Effector CD4-positive, alpha-beta T cell (primary cell): ENCODE results near the gene DDA1.
"Not testable (repeated sequence)": the region's sequence is repeated elsewhere in the genome, so short reads cannot be mapped to it uniquely, and the experiment has no call there.

Experiments used
- DNase-seq: peaks from one replicate; pipeline ENCODE4 v3.0.0-alpha.2; 2020

DDA1 gene

DNA sequence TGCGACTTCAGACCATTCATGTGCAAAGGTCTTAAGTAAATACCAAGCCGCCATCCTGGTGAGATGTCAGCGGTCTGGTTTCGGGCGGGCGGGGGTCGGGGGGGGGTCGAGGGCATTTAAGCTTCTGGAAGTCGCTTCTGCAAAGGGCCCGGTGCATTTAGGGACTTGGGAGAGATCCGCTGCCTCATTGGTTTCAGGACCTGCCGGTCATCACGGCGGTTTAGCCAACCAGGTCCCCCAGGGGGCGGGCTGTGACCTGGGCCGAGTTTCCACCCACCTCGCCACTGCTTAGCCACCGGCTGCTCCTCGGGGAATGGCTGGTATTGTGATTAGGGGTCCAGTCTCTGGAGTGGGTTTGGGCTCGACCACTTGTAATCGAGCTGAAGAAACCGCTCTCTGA, 19.9 kb upstream of the DDA1 start:
- DNase-seq: no peak

DNA sequence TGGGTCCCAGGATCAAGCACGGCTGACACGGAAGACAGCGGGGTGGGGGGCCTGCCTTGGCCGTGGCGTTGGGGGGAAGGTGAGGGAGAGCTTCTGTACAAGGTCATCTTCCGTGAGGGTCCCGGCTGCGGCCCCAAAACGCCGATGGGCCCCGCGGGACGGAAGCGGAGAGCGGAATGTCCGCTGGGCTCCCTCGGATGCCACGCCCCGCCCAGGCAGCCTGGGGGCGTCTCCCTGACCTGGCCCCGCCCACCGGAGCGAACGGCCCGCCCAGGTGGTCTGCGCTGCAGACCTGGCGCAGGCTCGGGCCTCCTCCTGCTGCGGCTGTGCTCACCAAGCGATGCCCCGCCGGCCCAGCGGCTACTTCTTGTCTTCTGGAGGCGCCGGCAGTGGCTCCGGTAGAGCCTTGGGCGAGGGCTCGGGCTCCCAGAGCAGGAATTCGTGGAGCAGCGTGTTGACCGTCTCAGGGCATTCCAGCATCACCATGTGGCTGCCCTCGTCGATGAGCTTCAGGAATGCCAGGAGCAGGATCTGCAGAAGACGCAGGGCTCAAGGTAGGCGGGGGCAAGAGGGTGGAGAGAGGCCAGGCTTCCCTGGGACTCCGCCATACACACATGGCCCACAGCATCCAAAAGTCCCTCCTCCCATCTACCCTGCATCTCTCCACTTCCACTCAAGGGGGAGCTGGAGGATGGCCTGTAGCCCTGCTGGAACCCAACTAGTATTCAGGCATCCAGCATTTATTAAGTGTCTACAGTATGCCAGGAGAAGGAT, 16.9 kb upstream of the DDA1 start:
- DNase-seq: peak; percentile 72

DNA sequence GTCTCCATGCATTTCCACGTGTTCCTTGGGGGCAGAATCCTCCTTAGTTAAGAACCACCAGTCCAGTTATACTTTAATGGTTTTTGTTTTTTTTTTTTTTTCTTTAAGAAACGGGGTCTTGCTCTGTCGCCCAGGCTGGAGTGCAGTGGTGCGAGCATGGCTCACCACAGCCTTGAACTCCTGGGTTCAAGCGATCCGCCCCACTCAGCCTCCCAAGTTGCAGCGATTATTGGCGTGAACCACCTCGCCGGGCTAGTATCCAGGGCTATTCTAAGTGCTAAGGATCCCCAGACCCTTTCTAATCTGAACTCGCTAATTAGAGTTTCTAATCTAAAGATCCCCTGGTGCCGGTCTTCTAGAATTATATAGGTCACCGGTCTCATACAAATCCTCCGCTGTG, 15.8 kb upstream of the DDA1 start:
- DNase-seq: no peak

DNA sequence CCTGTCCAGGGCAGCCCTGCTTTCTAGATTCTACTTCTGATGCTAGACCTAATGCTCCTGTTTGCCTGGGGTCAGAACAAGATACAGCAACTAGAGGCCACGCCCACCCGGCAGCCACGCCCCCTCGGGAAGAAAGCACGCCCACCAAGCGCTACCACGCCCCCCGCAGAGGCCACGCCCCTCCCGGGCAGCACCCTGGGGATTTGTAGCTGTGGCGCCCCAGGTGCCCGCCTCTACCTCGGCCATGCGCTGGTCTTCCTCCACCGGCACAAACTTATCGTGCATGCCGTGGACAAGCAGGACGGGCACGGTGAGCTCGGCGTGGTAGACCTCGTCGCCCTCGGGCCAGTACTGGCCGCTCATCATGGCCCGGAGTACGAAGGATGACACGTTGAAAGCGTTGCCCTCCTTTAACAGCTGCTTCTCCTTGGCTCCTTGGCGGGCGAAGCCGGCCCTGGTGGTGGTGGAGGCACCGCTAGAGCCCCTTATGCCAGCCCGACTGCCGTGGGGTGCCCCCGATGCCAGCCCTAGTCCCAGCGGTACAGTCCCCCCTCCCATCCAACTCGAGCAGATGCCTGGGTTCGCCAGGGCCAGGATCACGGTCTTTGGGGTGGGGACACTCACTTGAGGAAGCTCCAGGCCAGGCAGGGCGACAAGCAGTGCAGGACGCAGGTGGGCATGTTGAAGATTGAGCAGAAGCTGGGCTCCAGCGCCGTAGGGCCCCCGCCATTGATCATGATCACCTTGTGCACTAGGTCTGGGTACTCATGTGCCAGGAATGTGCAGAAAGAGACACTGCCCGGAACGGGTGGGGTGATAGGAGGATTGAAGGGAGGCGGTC, 15.1 kb upstream of the DDA1 start:
- no peak for DNase-seq

DNA sequence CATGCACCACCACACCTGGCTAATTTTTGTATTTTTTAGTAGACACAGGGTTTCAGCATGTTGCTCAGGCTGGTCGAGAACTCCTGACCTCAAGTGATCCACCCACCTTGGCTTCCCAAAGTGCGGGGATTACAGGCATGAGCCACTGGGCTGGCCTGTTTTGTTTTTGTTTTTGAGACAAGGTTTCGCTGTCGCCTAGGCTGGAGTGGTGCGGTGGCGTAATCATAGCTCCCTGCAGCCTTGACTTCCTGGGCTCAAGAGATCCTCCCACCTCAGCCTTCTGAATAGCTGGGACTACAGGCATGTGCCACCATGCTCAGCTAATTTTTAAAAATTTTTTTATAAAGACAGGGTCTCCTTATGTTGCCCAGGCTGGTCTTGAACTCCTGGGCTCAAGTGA, 13.8 kb upstream of the DDA1 start:
- DNase-seq: not testable (repeated sequence)

DNA sequence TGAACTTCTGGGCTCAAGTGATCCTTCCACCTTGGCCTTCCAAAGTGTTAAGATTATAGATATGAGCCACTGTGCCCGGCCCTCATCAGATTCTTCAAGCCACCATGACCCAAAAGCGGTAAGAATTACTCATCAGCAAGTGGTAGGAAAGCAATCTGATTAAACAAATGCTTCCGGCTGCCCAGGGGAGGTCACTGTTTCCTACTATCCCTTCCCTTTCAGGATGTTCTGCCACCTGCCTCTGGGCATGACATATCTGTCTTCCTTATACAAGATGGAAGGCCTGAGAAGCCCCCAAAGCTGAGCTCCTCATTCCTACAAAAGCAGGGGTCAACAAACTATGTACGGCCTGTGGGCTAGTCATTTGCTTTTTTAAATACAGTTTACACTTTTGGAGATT, 13.1 kb upstream of the DDA1 start:
- DNase-seq: no peak

DNA sequence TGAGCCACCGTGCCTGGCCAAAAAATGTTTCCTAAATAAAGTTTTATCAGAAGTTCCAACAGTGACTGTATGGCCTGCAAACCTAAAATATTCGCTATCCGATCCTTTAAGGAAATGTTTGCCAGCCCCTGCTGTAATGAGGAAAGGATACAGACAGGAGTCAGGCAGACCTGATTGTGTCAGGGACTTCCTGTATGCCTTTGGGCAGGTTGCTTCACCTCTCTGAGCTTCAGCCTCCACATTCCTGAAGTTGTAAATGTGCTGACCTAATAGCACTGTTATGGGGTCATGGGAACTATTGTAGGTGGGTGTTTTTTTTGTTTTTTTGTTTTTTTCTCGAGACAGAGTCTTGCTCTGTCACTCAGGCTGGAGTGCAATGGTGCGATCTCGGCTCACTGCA, 12.4 kb upstream of the DDA1 start:
- no peak for DNase-seq

DNA sequence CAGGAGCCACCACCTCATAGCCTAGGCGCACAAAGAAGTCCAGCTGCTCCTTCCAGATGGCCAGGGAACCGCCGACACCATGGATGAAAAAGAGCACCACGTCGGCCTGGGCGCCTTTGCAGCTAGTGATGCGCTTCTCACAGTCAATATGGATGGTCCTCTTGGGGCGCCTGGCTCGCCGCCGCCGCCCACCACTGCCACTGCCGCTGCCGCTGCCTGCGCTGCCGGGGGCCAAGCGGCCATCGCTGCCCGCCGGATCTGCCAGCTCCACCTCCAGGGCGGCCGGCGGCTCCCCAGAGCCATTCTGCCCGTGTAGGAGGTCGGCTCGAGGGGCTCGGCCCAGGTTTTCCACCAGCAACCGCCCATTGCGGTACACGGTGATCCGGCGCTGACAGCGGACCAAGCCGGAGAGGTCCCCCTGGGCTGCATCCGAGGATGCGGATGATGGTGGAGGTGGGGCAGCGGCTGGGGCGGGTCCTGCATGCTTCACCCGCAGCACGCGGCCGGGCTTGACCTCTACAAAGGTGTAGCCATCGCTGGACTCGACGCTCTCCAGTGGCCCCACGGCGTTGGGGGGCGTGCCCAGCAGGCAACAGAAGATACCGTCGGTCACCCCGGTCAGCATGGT, 8.3 kb upstream of the DDA1 start:
- no peak for DNase-seq

DNA sequence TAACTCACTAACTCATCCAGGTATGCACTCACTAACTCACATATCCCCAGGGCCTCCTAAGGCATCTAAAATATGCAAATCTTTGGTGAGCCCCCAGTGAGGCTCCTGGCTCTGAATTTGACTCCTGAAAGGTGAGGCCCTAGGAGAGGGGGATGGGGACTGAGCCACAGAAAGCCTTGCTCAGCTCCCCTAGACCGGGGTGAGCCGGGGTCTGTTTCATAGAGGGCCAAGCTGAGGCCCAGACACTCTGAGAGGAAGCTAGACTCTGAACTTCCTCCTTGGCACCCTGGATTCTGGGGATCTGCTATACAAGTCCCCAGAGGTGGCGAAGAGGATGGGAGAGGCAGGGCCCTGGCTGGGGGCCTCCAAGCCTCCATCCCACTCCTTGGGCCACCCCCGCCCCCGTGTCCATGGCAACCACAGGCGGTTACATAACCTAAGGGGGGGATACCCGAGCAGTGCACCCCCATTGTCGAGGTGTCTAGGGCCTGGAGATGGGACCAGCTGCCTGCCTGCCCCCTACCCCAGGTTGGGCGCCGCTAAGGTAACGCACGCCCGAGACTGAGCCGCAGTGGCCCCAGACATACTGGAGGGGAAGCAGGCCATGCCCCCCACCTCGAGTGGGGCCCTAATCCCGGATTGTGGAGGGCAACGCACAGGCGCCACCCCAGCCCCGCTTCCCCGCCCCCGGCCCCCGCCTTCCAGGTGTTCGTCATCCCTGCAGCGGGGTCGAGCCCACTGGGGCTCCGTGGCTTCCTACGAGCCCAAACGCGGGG, 6.8 kb upstream of the DDA1 start:
- DNase-seq: no peak

DNA sequence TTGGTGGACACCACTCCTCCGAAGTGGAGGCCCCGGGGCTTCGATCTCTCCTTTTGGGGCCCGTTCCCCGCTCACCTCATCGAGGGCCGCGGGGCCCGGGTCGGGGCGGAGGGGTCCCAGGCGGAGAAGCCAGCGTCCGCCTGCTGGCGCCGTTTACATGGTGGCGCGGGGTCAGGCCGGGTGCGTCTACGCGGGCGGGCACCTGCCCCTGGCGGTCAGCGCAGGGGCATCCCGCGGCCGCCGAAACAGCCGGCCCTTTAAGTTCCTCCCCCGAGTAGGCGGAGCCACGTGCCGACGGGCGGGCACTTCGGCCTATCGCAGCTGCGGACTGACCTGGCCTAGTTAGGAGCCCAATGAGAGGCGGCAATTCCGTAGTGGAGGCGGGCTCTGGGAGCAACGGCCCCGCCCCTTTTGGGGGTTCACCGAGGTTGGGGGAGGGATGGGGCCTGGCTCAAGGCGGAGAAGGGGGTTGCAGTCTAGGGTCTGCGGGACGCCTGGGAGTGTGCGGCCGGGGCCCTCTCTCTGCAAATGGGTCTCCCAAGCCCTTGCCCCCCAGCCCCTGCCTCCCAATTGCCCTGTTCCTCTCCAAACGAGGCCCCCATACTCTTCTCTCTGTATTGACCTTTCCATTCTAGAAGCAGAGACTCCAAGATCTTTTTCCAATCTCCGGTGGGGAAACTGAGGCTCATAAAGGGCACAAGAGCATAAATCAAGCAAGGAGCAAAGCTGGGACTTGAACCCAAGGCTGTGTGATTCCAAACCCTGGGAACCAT, 6.0 kb upstream of the DDA1 start, which contains the start of gene ABHD8:
Gene ABHD8, minus strand, starts transcription at position 259 of the 773 bp plus-strand sequence. CDS start 1,809 bp downstream, outside the sequence.
- peak; percentile 86 for DNase-seq

DNA sequence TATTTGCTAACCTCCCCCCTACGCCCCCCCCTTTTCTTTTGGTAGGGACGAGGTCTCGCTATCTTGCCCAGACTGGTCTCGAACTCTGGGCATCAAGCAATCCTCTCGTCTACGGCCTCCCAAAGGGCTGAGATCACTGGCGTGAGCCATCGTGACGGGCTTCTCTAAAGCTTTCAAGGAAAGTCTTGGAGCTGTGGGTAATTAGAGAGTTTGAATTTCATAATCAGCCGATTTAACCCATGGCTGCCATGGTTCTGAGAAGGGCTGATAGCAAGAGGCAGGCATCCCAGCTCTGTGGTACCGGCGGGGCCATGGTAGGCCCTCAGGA, 5.5 kb upstream of the DDA1 start:
- DNase-seq: no peak

DNA sequence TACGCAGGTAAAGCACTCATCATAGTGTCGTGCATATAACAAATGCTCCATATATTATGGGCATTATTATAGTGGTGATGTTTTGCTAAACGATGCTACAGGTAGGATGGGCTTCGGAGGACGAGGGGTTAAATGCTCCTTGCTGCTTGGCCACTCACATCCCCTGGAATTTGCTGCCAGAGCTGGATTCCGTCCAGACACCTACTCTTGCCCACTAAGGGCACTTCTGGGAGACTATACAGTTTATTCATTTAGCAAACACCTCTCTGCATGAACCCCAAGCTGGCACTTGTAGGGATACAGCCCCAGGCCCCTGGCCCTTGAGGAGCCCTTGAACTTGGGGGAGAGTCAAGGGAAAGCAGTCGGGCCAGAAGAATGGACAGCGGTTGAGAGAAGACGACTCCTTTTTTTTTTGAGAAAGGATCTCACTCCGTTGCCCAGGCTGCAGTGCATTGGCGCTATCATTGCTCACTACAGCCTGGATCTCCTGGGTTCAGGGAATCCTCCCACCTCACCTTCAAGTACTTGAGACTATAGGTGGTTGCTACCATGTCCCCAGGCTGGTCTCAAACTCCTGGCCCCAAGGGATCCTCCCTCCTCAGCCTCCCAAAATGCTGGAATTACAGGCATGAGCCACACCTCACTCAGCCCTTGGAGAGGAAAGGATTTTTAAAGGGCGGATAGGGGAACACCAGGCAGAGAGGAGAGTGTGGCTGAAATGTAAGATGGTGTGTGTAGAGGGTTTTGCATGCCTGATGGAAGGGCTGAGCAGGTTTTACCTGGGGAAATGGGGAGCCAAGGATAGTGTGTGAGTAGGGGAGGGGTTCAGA, 4.8 kb upstream of the DDA1 start:
- DNase-seq: no peak

DNA sequence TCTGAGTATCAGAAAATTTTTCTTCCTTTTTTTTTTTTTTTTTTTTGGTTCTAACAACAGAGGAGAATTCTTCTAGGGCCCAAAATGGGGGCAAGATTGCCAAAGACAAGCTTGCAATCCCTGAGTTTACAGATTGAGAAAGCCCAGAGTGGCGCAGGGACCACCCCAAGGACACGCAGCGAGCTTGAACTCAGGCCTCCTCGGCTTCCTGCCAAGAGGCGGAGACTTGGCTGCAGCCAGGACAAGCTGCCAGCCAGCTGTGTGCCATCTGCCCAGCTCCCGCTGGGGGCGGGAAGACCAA, 4.2 kb upstream of the DDA1 start:
- no peak for DNase-seq

DNA sequence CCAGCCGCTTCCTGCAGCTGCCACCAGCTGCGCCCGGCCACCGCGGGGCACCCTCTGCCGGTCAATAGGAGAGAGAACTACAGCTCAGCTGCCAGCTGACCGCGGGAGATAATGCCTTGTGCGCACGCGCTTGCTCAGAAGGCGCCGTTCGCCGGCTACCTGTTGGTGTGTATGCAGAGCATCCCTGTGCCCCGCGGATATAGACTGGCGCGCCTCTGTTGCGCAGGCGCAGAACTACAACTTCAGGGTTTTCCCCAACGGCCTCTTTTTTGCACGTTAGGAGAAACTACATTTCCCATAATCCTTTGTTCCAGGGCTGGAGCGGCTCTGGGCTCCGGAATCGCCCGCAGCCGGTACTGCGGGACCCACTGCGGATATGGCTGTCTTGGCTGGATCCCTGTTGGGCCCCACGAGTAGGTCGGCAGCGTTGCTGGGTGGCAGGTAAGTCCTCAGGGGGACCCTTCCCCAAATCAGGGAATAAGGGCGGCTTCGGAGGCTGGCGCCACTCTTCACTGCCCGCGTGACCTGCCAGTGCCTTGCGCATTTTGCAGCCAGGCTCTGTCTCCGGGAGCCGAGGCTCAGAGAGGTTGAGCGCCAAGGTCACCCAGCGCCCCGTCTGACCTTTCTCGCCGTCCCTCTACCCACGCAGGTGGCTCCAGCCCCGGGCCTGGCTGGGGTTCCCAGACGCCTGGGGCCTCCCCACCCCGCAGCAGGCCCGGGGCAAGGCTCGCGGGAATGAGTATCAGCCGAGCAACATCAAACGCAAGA, 3.7 kb upstream of the DDA1 start, which contains the start of gene MRPL34:
Gene MRPL34, plus strand, starts transcription at position 356 of the 768 bp plus-strand sequence. Its CDS starts 21 bp downstream, at position 377.
- DNase-seq: peak; percentile 91

DNA sequence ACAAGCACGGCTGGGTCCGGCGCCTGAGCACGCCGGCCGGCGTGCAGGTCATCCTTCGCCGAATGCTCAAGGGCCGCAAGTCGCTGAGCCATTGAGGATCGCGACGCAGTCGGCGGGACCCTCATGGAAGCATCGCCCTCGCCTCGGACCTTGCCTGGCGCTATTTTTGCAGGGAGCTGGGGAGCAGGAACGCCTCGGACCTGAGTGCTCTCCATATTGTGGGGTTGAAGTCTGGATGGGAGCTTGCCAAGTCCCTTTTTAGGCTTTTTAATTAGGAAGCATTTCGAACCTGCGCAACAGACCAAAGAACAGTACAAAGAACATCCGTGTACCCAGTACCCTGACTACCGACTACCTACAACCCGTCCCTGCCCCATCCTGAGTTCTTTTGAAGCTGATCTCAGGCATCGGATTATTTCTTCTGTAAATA, 3.1 kb upstream of the DDA1 start:
- no peak for DNase-seq

DNA sequence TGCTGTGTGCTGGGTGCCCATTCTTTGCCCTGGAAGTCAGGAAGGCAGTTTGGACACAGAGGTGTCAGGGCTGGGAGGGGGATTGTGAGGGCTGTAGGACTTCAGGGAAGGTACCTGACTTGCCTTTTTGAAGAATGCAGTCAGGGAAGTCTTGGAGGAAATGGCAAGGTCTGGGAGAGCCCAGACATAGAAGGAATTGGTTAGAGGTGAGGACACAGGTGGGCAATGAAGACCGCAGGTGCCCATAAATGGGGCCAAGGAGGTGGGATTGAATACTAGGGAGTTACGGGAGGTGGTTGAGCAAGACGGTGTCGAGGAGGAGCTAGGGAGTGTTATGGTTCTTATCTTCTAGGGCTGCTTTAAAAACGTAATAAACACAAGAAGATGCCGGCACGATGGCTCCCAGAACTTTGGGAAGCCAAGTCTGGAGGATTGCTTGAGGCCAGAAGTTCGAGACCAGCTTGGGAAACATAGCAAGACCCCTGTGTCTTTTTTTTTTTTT, 1.4 kb upstream of the DDA1 start:
- DNase-seq: no peak

DNA sequence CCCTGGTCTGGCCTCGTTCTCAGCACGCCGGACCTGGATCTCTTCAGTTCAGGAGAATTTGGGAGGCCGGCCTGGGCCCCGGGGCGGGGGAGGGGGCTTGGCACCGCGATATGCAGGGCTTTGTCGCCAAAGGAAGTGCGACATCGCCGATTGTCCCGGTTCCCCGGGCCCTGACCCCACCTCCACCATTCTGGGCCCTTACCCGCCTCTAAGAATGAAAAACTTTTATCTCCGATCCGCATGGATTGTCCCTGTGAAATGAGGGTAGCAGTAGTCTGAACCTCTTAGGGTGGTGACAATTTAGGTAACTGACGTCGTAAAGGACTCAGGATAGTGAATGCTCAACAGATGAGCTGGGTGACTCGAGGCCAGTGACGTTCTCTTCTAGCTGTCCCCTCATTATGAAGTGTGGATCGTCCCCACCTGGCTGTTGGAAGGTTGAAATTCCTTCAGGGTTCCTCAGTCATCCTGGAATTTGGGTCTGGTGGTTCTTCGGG, 650 bp downstream of the DDA1 start:
- DNase-seq: no peak

DNA sequence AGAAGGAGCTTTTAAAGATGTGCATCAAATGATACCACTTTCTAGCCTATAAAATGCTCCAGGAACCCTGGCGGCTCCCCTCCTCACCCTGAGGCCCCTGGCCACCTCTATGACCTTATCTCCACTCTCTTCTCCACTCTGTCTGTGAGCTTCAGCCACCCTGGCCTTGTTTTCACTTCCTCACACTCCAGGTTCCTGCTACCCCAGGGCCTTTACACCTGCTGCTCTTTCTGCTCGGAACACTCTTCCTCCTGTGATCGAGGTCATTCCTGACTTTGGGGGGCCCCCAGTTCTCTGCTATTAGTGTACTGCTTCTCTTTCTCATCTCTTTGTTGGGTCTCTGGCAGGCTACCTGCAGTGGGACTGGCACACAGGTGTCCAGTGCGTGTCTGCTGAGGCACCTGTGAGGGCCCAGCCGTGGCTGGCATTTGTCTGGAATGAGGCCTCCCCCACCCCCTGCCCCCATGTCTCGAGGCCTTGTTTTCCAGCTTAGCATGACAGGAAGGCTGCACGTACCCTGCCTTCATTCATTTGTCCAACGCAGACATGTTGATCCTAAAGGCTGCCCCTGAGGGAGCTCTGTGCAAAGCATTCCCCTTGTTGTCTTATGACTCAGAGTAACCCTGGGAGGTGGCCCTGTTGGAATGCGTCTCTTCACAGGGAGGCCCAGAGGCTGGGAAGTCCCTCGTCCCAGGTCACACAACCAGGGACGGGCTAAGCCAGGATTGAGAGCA, 2.3 kb downstream of the DDA1 start:
- no peak for DNase-seq
